22Rv1 (cell line): ENCODE measurements around the gene TMEM132D.

Experiments used
- CTCF ChIP-seq: fragments of 450-650 bp; IDR thresholded peaks from 2 replicates; pipeline ENCODE4 v1.5.1; 2017; ENCODE audit warnings: mild to moderate bottlenecking
- ZFX ChIP-seq: fragments of 450-650 bp; IDR thresholded peaks from 2 replicates; pipeline ENCODE4 v1.6.1; 2017; ENCODE audit warnings: antibody characterized with exemption, borderline replicate concordance

GRCh38 chr12:129657179-129657578, 246.6 kb downstream of the TMEM132D start:
- TF ChIP-seq CTCF (no peak), ZFX (no peak)
